Measurements from ENCODE around the gene LAMA2. TPM values are rescaled to one million over a fixed set of nuclear protein-coding genes. Genes with fewer than 3 reads are reported as not detected.

Gene LAMA2
- polyA plus RNA-seq, 3 donors, result 31.7 to 48.2 (median 36.7) TPM

DNA sequence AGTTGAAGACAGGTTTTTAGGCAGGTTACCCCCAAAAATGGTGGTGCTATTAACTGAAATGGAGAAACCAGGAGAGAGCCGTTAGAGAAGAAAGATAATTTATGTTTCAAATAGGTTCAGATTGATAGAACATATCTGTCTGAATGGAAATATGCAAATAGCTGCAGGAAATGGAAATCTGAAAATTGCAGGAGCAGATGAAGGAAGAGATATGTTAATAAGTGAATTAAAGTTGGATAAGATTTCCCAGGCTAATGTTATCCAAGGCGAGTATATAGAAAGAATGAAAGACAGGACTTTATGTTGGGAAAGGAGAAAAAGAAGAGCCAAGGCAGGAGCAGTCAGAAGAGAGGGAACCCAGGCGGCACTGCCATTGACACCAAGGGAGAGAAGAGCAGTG lies 461.4 kb downstream of the LAMA2 start:
- DNase-seq (ENCODE audit: low read depth in 3 of 3, low spot score in 2 of 3), result no peak

- no peak for DNase-seq (ENCODE audit: low read depth in 3 of 3, low spot score in 2 of 3)
Observed at GRCh38 chr6:129345890-129346289, 463.0 kb downstream of the LAMA2 start.

- DNase-seq (ENCODE audit: low read depth in 3 of 3, low spot score in 2 of 3), result no peak
Observed at GRCh38 chr6:129346964-129347363, 464.0 kb downstream of the LAMA2 start.

DNA sequence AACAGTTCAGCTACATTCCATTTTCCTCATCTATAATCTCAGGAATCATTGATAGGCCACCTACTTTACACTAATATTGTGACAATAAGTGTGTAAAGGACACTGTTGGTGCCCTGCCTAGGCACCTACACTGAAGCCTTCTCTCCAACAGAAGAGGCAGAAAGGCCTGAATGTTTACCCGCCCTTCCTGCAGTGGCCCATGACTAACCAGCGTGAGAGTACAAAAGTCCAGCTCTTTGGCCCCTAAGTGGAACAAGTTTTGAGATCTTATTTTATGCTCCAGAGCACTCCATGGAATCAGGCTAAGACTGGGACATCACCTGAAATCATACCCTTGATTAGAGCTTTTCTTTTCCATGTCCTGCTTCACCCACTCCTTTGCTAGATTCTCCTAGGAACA lies 467.3 kb downstream of the LAMA2 start:
- peak in 1 of 3 donors; percentile 10 for DNase-seq (ENCODE audit: low read depth in 3 of 3, low spot score in 2 of 3)

DNA sequence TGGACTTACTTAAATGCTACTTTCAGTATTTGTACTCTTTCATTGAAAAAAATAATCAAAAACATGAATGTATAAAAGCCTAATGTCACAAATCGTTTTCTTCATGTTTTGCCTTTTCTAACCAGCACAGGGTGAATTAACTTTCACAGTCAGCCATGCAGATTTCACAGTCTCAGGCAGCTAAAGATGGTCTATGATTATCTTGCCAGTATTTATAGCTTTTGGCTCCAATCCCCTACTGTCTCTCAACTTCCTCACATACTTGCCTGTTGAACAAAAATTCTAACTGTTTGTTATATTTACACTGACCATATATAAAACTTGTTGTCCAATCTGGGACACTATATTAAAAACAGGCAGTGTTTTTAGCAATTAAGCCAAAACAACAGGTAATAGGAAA lies 468.9 kb downstream of the LAMA2 start:
- DNase-seq (ENCODE audit: low read depth in 3 of 3, low spot score in 2 of 3), result no peak

- no peak for DNase-seq (ENCODE audit: low read depth in 3 of 3, low spot score in 2 of 3)
Observed at GRCh38 chr6:129353067-129353466, 470.1 kb downstream of the LAMA2 start.

DNA sequence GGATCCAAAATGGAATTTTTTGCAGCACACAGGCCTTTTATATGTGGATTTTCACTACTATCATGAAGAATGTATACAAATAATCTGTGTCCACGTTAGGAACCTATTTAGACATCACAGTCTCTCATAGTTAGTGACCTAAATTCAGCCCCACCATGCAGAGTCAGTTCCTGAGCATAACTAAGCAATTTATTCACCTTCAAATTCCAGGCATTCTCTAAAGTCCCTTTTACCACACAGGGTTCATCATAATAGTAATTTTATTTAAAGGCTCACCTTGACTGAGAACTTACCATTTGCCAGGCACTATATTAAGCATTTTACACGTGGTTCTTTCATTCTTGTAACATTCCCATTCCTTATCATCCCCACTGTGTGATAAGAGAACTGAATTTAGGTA lies 473.2 kb downstream of the LAMA2 start:
- no peak for DNase-seq (ENCODE audit: low read depth in 3 of 3, low spot score in 2 of 3)

DNA sequence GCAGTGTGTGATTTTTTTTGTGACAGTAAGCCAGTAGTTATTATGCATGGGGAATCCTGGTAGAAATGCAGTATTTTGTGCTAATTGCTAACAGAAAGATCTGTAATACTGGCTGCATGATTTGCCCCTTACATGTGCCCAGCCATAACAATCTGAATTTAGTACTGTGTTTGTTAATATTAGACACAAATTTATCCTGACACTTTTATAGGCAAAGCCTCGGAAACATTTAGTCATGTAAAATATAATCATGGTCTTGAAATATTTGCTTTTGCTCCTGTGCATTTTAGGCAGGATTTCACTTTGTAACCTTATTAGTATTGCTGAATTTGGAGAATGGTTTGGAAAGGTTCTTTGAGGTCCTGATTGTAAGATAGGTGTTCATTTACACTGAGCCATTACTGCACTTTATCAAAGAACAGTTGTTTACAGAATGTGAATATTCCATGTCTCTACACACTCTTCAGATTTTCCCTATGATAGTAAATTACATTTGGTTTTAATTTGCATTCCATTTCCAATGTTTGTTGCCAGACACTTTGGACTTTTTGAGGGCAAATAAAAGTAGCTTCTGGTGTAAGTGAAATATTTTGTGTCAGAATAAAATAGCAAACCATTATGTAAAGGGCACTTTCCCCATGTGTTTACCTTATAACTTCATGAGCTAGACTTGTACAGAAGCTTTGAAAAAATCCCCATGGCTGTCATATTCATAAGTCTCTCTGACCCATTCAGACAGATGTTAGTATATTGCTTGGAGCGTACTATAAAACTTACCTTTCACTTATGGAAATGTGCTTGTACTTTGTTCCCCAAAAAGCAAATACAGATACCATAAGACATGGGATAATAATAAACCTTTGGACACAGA lies 477.1 kb downstream of the LAMA2 start:
- no peak for DNase-seq (ENCODE audit: low read depth in 3 of 3, low spot score in 2 of 3)

DNA sequence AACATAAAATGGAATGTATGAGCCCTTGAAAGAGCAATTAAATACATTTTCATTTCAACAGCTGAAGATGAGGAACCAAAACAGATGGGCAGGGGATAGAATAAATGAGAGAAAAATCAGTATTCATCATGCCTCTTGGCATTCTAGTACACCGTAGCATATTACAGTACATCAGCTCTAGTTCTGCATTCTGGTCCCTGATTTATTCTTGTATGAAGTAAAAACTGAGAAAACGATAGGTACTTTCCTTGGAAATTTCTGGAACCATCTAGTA lies 477.7 kb downstream of the LAMA2 start:
- no peak for DNase-seq (ENCODE audit: low read depth in 3 of 3, low spot score in 2 of 3)

GRCh38 chr6:129364037-129364436 lies 481.1 kb downstream of the LAMA2 start:
- DNase-seq (ENCODE audit: low read depth in 3 of 3, low spot score in 2 of 3), result no peak

DNA sequence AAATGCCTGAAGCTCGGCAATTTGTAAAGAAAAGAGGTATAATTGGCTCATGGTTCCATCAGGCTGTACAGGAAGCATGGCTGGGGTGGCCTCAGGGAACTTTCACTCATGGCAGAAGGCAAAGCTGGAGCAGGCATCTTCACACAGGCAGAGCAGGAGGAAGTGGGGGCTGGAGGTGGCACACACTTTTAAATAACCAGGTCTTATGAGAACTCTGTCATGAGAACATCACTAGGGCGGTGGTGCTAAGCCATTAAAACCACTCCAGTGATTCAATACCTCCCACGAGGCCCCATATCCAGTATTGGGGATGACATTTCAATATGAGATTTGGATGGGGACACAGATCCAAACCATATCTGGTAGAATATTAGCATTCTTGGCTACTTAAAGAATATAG lies 481.8 kb downstream of the LAMA2 start:
- no peak for DNase-seq (ENCODE audit: low read depth in 3 of 3, low spot score in 2 of 3)

- DNase-seq (ENCODE audit: low read depth in 3 of 3, low spot score in 2 of 3), result no peak
Observed at GRCh38 chr6:129368076-129368475, 485.1 kb downstream of the LAMA2 start.

GRCh38 chr6:129368970-129369369 lies 486.0 kb downstream of the LAMA2 start:
- no peak for DNase-seq (ENCODE audit: low read depth in 3 of 3, low spot score in 2 of 3)

DNA sequence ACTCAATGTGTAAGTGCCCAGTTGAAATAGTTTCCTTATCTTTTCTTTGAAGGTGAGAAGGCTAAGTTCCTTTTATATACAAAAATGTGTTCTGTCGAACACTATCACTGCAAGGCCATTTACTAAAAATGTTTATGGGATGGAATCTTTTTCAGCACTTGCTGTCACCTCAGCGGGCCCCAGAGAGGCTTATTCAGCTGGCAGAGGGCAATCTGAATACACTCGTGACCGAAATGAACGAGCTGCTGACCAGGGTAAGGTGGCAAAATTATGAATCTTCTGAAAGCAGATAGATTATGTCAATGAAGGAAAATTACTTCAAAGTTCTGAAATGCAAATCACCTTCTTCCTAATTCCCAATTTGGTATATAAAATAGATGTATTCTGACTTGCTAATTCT lies 486.8 kb downstream of the LAMA2 start:
- no peak for DNase-seq (ENCODE audit: low read depth in 3 of 3, low spot score in 2 of 3)

GRCh38 chr6:129370268-129370916 lies 487.5 kb downstream of the LAMA2 start:
- DNase-seq (ENCODE audit: low read depth in 3 of 3, low spot score in 2 of 3), result peak; percentile 13 to 38 (median 31)

DNA sequence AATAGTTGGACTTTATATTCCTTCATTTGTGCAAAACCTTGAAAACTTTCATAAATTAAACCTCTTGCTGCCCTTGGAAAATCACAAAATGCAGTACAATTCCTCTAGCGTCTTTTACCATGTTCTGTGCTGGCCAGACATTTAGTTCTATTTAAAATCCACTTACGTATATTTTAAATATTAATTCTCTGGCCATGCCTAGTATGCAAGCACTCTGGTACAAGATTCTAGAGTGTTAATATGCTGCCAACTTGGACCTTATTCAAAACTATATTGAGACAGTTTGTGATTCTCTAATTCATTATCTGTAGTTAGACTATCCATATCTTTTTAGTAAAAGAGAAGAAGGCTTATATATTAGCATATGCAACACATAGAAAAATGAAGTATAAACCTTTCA lies 498.9 kb downstream of the LAMA2 start:
- DNase-seq (ENCODE audit: low read depth in 3 of 3, low spot score in 2 of 3), result no peak

GRCh38 chr6:129382916-129383315 lies 500.0 kb downstream of the LAMA2 start:
- DNase-seq (ENCODE audit: low read depth in 3 of 3, low spot score in 2 of 3), result no peak

DNA sequence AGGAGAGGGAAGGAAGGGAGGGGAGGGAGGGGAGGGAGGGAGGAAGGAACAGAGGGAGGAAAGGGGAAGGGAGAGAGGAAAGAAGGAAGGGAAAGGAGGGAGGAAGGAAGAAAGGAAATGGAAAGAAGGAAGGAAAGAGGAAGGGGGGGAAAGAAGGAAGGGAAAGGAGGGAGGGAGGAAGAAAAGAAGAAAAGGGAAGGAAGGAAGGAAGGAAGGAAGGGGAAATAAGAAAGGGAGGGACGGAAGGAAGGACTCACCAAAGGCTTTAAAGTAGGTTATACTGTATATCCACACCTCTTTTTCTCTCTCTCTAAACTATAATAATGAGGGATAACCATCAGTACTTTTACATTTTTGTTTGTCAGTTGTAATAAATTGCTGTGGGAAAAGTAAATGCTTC lies 502.2 kb downstream of the LAMA2 start:
- DNase-seq (ENCODE audit: low read depth in 3 of 3, low spot score in 2 of 3), result no peak

- no peak for DNase-seq (ENCODE audit: low read depth in 3 of 3, low spot score in 2 of 3)
Observed at GRCh38 chr6:129390900-129391299, 508.0 kb downstream of the LAMA2 start.

DNA sequence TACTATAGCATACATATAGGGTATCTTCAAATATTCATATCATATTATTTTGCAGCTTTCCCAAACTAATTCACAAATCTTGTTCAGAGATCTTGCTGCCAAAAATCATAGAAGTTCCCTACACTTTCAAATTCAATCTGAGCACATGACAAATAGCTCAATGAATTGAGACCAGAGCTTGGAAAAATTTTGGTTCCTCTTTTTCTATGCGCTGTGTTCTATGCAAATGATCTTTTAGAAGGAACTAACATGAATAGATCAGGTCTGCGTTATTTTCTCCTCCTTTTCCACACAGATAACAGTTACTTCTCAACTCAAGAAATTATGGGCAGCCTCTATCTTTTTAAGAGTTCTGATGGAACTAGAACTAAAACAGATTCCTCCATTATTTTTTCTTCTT lies 510.7 kb downstream of the LAMA2 start:
- no peak for DNase-seq (ENCODE audit: low read depth in 3 of 3, low spot score in 2 of 3)

DNA sequence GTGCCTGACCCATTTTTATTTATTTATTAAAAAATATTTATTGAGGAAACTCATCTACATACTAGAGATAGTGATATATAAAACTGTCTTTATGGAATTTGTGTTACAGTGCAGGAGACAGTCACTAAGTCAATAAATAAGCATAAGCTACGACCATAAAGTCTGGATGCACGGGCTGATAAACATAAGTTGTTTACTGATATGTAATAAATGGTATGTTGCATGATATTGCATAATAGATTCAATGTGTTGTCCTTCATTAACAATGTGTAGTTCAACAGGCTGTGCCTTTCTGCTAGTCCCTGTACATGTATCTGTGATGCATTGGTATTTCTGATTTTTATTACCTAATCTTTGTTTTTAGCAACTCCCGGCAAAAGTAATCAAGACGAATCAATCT lies 515.8 kb downstream of the LAMA2 start:
- DNase-seq (ENCODE audit: low read depth in 3 of 3, low spot score in 2 of 3), result no peak

DNA sequence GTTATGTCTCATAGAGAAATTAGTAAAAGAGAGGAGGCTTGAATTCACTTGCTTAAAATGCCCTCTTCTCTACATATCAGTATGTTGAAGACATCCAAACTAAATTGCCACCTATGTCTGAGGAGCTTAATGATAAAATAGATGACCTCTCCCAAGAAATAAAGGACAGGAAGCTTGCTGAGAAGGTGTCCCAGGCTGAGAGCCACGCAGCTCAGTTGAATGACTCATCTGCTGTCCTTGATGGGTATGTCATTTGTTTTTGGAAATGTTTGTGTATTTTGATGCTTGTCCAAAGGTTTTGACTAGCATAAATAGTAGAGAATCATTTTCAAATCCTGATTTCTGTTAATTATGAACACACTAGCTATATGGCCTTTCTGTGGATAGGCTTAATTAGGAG lies 519.3 kb downstream of the LAMA2 start:
- DNase-seq (ENCODE audit: low read depth in 3 of 3, low spot score in 2 of 3), result no peak

- DNase-seq (ENCODE audit: low read depth in 3 of 3, low spot score in 2 of 3), result no peak
Observed at GRCh38 chr6:129411092-129411491, 528.2 kb downstream of the LAMA2 start.
